Suprapubic skin (tissue), 4 donors: ENCODE results near the gene PTPRH. TPM values are rescaled to one million over a fixed set of nuclear protein-coding genes. Genes with fewer than 3 reads are reported as not detected.

ENCODE experiments used
- DNase-seq, 2 donors: peaks; one replicate each; pipeline ENCODE4 v3.0.0-alpha.2; 2019; ENCODE audit warnings: low spot score in 2 of 2
- H3K27ac ChIP-seq: fragments of 200-600 bp; sonication (generic); one replicate; pipeline ENCODE4 v1.5.1; 2019
- H3K27me3 ChIP-seq: fragments of 200-600 bp; sonication (generic); one replicate; pipeline ENCODE4 v1.5.1; 2019
- H3K36me3 ChIP-seq: fragments of 200-600 bp; sonication (generic); one replicate; pipeline ENCODE4 v1.5.1; 2019
- H3K4me1 ChIP-seq: fragments of 200-600 bp; sonication (generic); one replicate; pipeline ENCODE4 v1.5.1; 2019
- H3K4me3 ChIP-seq: fragments of 200-600 bp; sonication (generic); one replicate; pipeline ENCODE4 v1.5.1; 2019; ENCODE audit warnings: mild to moderate bottlenecking
- H3K9me3 ChIP-seq: fragments of 200-600 bp; sonication (generic); one replicate; pipeline ENCODE4 v1.5.1; 2019
- EP300 ChIP-seq: sonication (generic); formaldehyde crosslinking; IDR thresholded peaks from one replicate; pipeline ENCODE4 v1.6.1; 2017; ENCODE audit warnings: antibody characterized with exemption
- POLR2A ChIP-seq, 2 donors: fragments of 450-650 bp; IDR thresholded peaks; one replicate each; pipeline ENCODE4 v1.6.1; 2017; ENCODE audit warnings: antibody characterized with exemption in 2 of 2, mild to moderate bottlenecking in 2 of 2, moderate library complexity in 2 of 2
- POLR2AphosphoS5 ChIP-seq, 3 donors: sonication (generic); formaldehyde crosslinking; IDR thresholded peaks; one replicate each; pipeline ENCODE4 v1.6.1; 2017; ENCODE audit warnings: antibody characterized with exemption in 3 of 3
- WGBS: methylation state at CpG from one replicate; pipeline ENCODE4 v1.1.5; 2018; 5-methylcytosine and 5-hydroxymethylcytosine counted together
- total RNA-seq, 4 donors: library from RNA; depleted of rRNA; stranded (reverse); fragments of >200 nt; gene quantifications; one replicate each; pipeline ENCODE4 v1.1.0, GENCODE V29; 2016
- TF ChIP-seq, protein P1 (sequence below), 2 donors: fragments of 200-600 bp in 1 of 2; fragments of 450-650 bp in 1 of 2; sonication (generic) in 1 of 2; IDR thresholded peaks; one replicate each; pipeline ENCODE4 v1.5.1; 2016 to 2019; ENCODE audit warnings: antibody characterized with exemption in 2 of 2, mild to moderate bottlenecking in 1 of 2, moderate library complexity in 1 of 2

Gene PTPRH
- total RNA-seq, 4 donors from 2014 or later: 0.34 to 1.4 (median 1.1) TPM; not detected in 1

DNA sequence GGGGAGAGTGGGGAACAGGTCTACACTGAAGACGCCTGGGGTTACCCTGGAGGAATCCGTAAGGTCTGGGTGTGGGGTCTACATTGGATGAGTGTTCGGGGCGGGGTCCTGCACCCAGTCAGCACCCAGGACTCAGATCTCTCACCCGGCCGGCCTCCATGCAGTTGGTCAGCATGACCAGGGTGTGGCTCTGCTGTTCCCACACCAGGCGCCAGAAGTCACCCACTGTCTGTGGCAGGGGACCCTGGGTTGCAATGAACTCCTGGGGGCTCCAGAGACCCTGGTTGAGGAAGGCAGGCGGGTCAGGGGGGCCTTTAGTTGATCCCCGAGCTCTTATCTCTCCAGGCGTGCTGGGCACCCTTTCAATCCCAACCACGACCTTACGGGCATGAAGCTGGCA lies 23.2 kb downstream of the PTPRH start:
- Histone ChIP-seq H3K9me3 (no peaks in the 10 kb centered on the region), H3K27ac (no peak overlapping the region), H3K4me1 (peaks cover 17% of the 10 kb centered on the region), H3K36me3 (no peaks in the 10 kb centered on the region), H3K27me3 (peaks cover 44% of the 10 kb centered on the region), H3K4me3 (no peak overlapping the region)
- TF ChIP-seq POLR2AphosphoS5 (IDR thresholded peaks at IDR 0.05): no peak
- TF ChIP-seq, protein P1, sequence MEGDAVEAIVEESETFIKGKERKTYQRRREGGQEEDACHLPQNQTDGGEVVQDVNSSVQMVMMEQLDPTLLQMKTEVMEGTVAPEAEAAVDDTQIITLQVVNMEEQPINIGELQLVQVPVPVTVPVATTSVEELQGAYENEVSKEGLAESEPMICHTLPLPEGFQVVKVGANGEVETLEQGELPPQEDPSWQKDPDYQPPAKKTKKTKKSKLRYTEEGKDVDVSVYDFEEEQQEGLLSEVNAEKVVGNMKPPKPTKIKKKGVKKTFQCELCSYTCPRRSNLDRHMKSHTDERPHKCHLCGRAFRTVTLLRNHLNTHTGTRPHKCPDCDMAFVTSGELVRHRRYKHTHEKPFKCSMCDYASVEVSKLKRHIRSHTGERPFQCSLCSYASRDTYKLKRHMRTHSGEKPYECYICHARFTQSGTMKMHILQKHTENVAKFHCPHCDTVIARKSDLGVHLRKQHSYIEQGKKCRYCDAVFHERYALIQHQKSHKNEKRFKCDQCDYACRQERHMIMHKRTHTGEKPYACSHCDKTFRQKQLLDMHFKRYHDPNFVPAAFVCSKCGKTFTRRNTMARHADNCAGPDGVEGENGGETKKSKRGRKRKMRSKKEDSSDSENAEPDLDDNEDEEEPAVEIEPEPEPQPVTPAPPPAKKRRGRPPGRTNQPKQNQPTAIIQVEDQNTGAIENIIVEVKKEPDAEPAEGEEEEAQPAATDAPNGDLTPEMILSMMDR (IDR thresholded peaks at IDR 0.05): no peak
- TF ChIP-seq POLR2A (IDR thresholded peaks at IDR 0.05): no peak
- TF ChIP-seq EP300: no peak
- DNase-seq: no peak
- WGBS: 100% methylated on average over 1 of the region's 12 CpGs

- H3K4me1 ChIP-seq: peaks cover 17% of the 10 kb centered on the region
- no peak overlapping the region for H3K4me3 ChIP-seq
- TF ChIP-seq POLR2AphosphoS5 (IDR thresholded peaks at IDR 0.05): no peak
- TF ChIP-seq POLR2A (IDR thresholded peaks at IDR 0.05): no peak
- TF ChIP-seq, protein P1 (IDR thresholded peaks at IDR 0.05): no peak
- TF ChIP-seq EP300: no peak
- H3K27me3 ChIP-seq: peaks cover 87% of the 10 kb centered on the region
- no peak overlapping the region for H3K27ac ChIP-seq
- DNase-seq: no peak
- no peaks in the 10 kb centered on the region for H3K36me3 ChIP-seq
- H3K9me3 ChIP-seq: no peaks in the 10 kb centered on the region
- WGBS: 68% methylated on average over 14 of the region's 20 CpGs
Measured at GRCh38 chr19:55181740-55182139, 27.6 kb downstream of the PTPRH start.

GRCh38 chr19:55179606-55180484 lies 29.5 kb downstream of the PTPRH start, which contains the start of gene SYT5:
SYT5 (minus strand) TSS chr19:55180289; CDS start chr19:55179041, 1,248 bp downstream.
- Histone ChIP-seq H3K27ac (no peak within 1 kb of the TSS), H3K36me3 (no peaks in the 10 kb centered on the region), H3K4me1 (peaks cover 17% of the 10 kb centered on the region), H3K4me3 (peak within 1 kb of the TSS; percentile 22), H3K27me3 (peaks cover 90% of the 10 kb centered on the region), H3K9me3 (no peaks in the 10 kb centered on the region)
- DNase-seq: no peak
- TF ChIP-seq EP300 (no peak), POLR2AphosphoS5 (IDR thresholded peaks at IDR 0.05) (no peak), POLR2A (IDR thresholded peaks at IDR 0.05) (no peak)
- TF ChIP-seq, protein P1 (IDR thresholded peaks at IDR 0.05): no peak
- WGBS: 1% methylated on average over 49 of the region's 68 CpGs

- Histone ChIP-seq H3K36me3 (no peaks in the 10 kb centered on the region), H3K4me1 (peaks cover 21% of the 10 kb centered on the region), H3K27me3 (peaks cover 99% of the 10 kb centered on the region), H3K9me3 (no peaks in the 10 kb centered on the region), H3K27ac (no peak overlapping the region), H3K4me3 (peak overlapping the region; percentile 22)
- WGBS: 6% methylated on average over 41 of the region's 61 CpGs
- DNase-seq: peak in 1 of 2 donors; percentile 72
- TF ChIP-seq POLR2A (IDR thresholded peaks at IDR 0.05) (no peak), EP300 (no peak), POLR2AphosphoS5 (IDR thresholded peaks at IDR 0.05) (no peak)
- TF ChIP-seq, protein P1 (IDR thresholded peaks at IDR 0.05): no peak
Measured at GRCh38 chr19:55178781-55179599, 30.3 kb downstream of the PTPRH start.
